Measurements from ENCODE around the gene BMP10.

BMP10 gene

DNA sequence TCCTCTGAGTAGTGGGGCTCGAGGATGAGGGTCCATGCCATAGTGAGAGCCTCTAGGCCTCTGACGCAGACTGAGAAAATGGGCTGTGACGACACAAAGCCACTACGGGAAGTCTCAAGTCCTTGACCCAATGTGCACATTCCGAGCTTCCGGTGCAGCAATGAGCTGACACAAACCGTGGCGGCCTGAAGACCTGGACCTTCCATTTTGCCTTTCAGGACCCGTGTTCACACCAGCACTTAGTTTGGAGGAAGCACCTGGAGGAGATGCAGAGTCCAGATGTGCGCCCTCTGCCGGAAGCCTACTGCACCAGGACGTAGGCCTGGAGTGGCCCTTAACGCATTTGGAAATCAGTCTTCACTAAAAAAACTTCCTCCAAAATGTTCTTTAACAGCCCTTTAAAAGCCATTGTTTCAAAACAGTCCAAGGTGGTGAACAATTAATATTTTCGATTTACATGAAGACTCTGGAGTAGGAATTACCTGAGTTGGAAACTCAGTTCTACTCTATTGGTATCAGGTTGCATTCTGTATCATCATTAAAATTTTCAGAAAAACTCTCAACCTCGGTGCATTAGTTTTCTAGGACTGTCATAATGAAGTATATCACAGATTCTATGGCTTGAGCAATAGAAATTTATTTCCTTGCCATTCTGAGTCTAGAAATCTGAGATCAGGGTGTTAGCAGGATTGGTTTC lies 33.9 kb downstream of the BMP10 start:
- no peaks in the 10 kb centered on the region for H3K79me1 ChIP-seq (ENCODE audit: low read depth, low read length)
- no peak overlapping the region for H4K91ac ChIP-seq (ENCODE audit: low read depth, low read length, poor library complexity)
- no peak overlapping the region for H2BK5ac ChIP-seq (ENCODE audit: low read length)
- no peak overlapping the region for H3K4ac ChIP-seq (ENCODE audit: low read length)
- no peak overlapping the region for H2AFZ ChIP-seq (ENCODE audit: low read length)
- H3K27ac ChIP-seq (replicated peaks; ENCODE audit: low read length): no peak overlapping the region
- H3K18ac ChIP-seq (ENCODE audit: low read length): no peak overlapping the region
- H3K23ac ChIP-seq (ENCODE audit: low read depth, low read length, poor library complexity): peak overlapping the region; percentile 32
- WGBS, 2 donors (ENCODE audit: extremely low coverage in 2 of 2, insufficient read length in 2 of 2, insufficient replicate concordance in 1 of 2): no CpG with 5 or more reads among the region's 15 CpGs
- H3K27me3 ChIP-seq (ENCODE audit: control insufficient read depth in 3 of 3, insufficient read depth in 3 of 3, low read depth in 1 of 3, low read length in 3 of 3): no peaks in the 10 kb centered on the region
- peaks cover 0 to 1% of the 10 kb centered on the region in 2 donors for H3K9me3 ChIP-seq (replicated peaks in 1 of 2; ENCODE audit: control insufficient read depth in 2 of 2, insufficient read depth in 1 of 2, low read depth in 1 of 2, low read length in 2 of 2)
- no peak overlapping the region for H3K9ac ChIP-seq (ENCODE audit: low read depth, low read length, poor library complexity)
- H3K4me1 ChIP-seq (ENCODE audit: control insufficient read depth in 2 of 2, insufficient read depth in 1 of 2, low read depth in 1 of 2, low read length in 2 of 2): no peaks in the 10 kb centered on the region
- H2AK5ac ChIP-seq (ENCODE audit: low read depth, low read length): no peak overlapping the region
- H3K14ac ChIP-seq (ENCODE audit: low read length): no peak overlapping the region
- no peak overlapping the region for H3K4me2 ChIP-seq (ENCODE audit: insufficient read depth, low read length, poor library complexity, severe bottlenecking)
- DNase-seq (ENCODE audit: low spot score): peak; percentile 47
- no peak overlapping the region for H2BK120ac ChIP-seq (ENCODE audit: low read depth, low read length)
- H3K36me3 ChIP-seq (replicated peaks in 1 of 2; ENCODE audit: control insufficient read depth in 2 of 2, insufficient read depth in 2 of 2, low read length in 2 of 2): no peaks in the 10 kb centered on the region
- no peak overlapping the region for H2BK15ac ChIP-seq (ENCODE audit: low read length)
- H4K8ac ChIP-seq (ENCODE audit: low read depth, low read length): no peak overlapping the region
- no peak overlapping the region for H3K4me3 ChIP-seq (ENCODE audit: low read length in 2 of 2)
- H2BK12ac ChIP-seq (ENCODE audit: low read length): no peak overlapping the region

DNA sequence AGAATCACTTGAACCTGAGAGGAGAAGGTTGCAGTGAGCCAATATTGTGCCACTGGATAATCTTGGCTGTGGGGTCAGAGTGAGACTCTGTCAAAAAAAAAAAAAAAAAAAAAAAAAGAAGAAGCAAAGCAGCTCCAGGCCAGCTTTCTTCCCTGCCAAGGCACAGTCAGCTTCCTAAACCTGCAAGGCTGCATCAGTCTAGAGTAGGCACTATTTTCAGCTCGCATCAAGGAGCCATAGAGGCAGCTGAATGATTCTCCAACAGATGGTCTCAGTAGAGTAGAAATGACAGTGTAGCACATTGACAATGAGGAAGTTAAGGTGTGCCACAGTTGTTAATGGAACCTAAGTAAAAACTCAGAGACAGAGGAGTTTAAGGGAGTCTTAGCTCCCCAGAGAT lies 35.6 kb downstream of the BMP10 start:
- Histone ChIP-seq H2AK5ac (ENCODE audit: low read depth, low read length) (no peak overlapping the region), H3K18ac (ENCODE audit: low read length) (no peak overlapping the region), H2BK120ac (ENCODE audit: low read depth, low read length) (no peak overlapping the region), H3K27me3 (ENCODE audit: control insufficient read depth in 3 of 3, insufficient read depth in 3 of 3, low read depth in 1 of 3, low read length in 3 of 3) (no peaks in the 10 kb centered on the region), H3K4me1 (ENCODE audit: control insufficient read depth in 2 of 2, insufficient read depth in 1 of 2, low read depth in 1 of 2, low read length in 2 of 2) (no peaks in the 10 kb centered on the region), H4K91ac (ENCODE audit: low read depth, low read length, poor library complexity) (no peak overlapping the region), H3K4ac (ENCODE audit: low read length) (no peak overlapping the region), H3K9ac (ENCODE audit: low read depth, low read length, poor library complexity) (no peak overlapping the region), H3K4me2 (ENCODE audit: insufficient read depth, low read length, poor library complexity, severe bottlenecking) (no peak overlapping the region), H3K9me3 (replicated peaks in 1 of 2; ENCODE audit: control insufficient read depth in 2 of 2, insufficient read depth in 1 of 2, low read depth in 1 of 2, low read length in 2 of 2) (peaks cover 0 to 1% of the 10 kb centered on the region in 2 donors), H3K4me3 (ENCODE audit: low read length in 2 of 2) (no peak overlapping the region), H2BK12ac (ENCODE audit: low read length) (no peak overlapping the region), H3K23ac (ENCODE audit: low read depth, low read length, poor library complexity) (no peak overlapping the region), H3K14ac (ENCODE audit: low read length) (no peak overlapping the region), H3K79me1 (ENCODE audit: low read depth, low read length) (no peaks in the 10 kb centered on the region), H2AFZ (ENCODE audit: low read length) (no peak overlapping the region), H3K27ac (replicated peaks; ENCODE audit: low read length) (no peak overlapping the region), H2BK5ac (ENCODE audit: low read length) (no peak overlapping the region), H4K8ac (ENCODE audit: low read depth, low read length) (no peak overlapping the region), H2BK15ac (ENCODE audit: low read length) (no peak overlapping the region), H3K36me3 (replicated peaks in 1 of 2; ENCODE audit: control insufficient read depth in 2 of 2, insufficient read depth in 2 of 2, low read length in 2 of 2) (no peaks in the 10 kb centered on the region)
- WGBS, 2 donors (ENCODE audit: extremely low coverage in 2 of 2, insufficient read length in 2 of 2, insufficient replicate concordance in 1 of 2): no CpG with 5 or more reads among the region's 1 CpG
- no peak for DNase-seq (ENCODE audit: low spot score)

DNA sequence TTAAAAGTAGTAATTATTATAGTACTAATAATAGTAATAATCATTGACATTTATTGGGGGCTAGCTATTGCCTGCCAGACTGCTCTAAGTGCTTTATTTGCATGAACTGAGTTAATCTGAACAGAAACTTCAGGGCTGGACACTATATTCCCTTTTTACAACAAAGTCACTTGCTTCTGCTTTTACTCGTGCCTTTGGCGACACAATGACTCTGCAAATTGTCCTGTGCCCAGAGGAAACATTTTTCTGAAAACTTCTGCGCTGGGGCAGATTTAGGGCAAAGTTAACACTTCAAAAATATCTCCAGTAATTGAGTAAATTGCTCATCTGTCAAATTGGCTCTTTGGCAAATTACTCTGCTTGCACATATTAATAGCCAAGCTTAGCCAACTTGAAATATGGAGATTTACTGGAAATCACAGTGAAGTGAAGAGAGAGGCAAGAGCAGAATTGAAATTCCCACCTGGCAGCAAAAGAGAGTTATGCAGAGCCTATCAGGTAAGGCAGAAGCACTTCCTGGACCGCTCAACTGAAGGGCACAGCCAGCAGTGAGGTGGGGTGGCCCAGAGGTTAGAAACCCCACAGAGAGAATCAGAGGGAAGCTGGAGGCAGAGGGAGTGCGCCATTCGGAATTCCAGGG lies 36.3 kb downstream of the BMP10 start:
- no peak for DNase-seq (ENCODE audit: low spot score)
- peaks cover 0 to 1% of the 10 kb centered on the region in 2 donors for H3K9me3 ChIP-seq (replicated peaks in 1 of 2; ENCODE audit: control insufficient read depth in 2 of 2, insufficient read depth in 1 of 2, low read depth in 1 of 2, low read length in 2 of 2)
- H3K4me2 ChIP-seq (ENCODE audit: insufficient read depth, low read length, poor library complexity, severe bottlenecking): no peak overlapping the region
- no peak overlapping the region for H3K23ac ChIP-seq (ENCODE audit: low read depth, low read length, poor library complexity)
- no peaks in the 10 kb centered on the region for H3K4me1 ChIP-seq (ENCODE audit: control insufficient read depth in 2 of 2, insufficient read depth in 1 of 2, low read depth in 1 of 2, low read length in 2 of 2)
- H4K91ac ChIP-seq (ENCODE audit: low read depth, low read length, poor library complexity): no peak overlapping the region
- H2BK5ac ChIP-seq (ENCODE audit: low read length): no peak overlapping the region
- H3K18ac ChIP-seq (ENCODE audit: low read length): no peak overlapping the region
- H3K4ac ChIP-seq (ENCODE audit: low read length): no peak overlapping the region
- H2AK5ac ChIP-seq (ENCODE audit: low read depth, low read length): no peak overlapping the region
- H3K27me3 ChIP-seq (ENCODE audit: control insufficient read depth in 3 of 3, insufficient read depth in 3 of 3, low read depth in 1 of 3, low read length in 3 of 3): no peaks in the 10 kb centered on the region
- H3K79me1 ChIP-seq (ENCODE audit: low read depth, low read length): no peaks in the 10 kb centered on the region
- WGBS, 2 donors (ENCODE audit: extremely low coverage in 2 of 2, insufficient read length in 2 of 2, insufficient replicate concordance in 1 of 2): no CpG with 5 or more reads among the region's 6 CpGs
- no peak overlapping the region for H2BK12ac ChIP-seq (ENCODE audit: low read length)
- no peak overlapping the region for H3K9ac ChIP-seq (ENCODE audit: low read depth, low read length, poor library complexity)
- H3K27ac ChIP-seq (replicated peaks; ENCODE audit: low read length): no peak overlapping the region
- H3K14ac ChIP-seq (ENCODE audit: low read length): no peak overlapping the region
- H2BK120ac ChIP-seq (ENCODE audit: low read depth, low read length): no peak overlapping the region
- no peak overlapping the region for H4K8ac ChIP-seq (ENCODE audit: low read depth, low read length)
- no peak overlapping the region for H2BK15ac ChIP-seq (ENCODE audit: low read length)
- H3K4me3 ChIP-seq (ENCODE audit: low read length in 2 of 2): no peak overlapping the region
- H3K36me3 ChIP-seq (replicated peaks in 1 of 2; ENCODE audit: control insufficient read depth in 2 of 2, insufficient read depth in 2 of 2, low read length in 2 of 2): no peaks in the 10 kb centered on the region
- H2AFZ ChIP-seq (ENCODE audit: low read length): no peak overlapping the region

DNA sequence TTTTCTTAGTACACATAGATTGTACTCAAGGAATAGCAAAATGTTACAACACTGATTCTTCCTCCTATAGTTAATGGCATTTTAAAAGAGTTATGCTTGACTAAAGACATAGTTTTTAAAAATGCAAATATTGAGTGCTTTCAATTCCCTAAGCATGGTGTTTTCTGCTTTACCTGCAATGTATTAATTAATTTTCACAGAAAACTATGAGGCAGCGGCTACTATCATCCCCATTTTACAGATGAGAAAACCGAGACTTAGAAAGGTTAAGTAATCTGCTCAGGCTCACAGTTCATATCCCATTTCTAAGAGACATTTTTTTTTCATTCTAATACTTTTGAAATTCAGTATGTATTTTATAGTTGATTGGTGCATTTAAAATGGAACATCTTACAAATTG lies 38.0 kb downstream of the BMP10 start:
- H3K4me3 ChIP-seq (ENCODE audit: low read length in 2 of 2): no peak overlapping the region
- no CpG with 5 or more reads among the region's 2 CpGs for WGBS, 2 donors (ENCODE audit: extremely low coverage in 2 of 2, insufficient read length in 2 of 2, insufficient replicate concordance in 1 of 2)
- no peak overlapping the region for H2BK120ac ChIP-seq (ENCODE audit: low read depth, low read length)
- no peak overlapping the region for H3K18ac ChIP-seq (ENCODE audit: low read length)
- H2BK15ac ChIP-seq (ENCODE audit: low read length): no peak overlapping the region
- H3K9ac ChIP-seq (ENCODE audit: low read depth, low read length, poor library complexity): no peak overlapping the region
- H3K27ac ChIP-seq (replicated peaks; ENCODE audit: low read length): no peak overlapping the region
- no peak overlapping the region for H2AFZ ChIP-seq (ENCODE audit: low read length)
- H4K8ac ChIP-seq (ENCODE audit: low read depth, low read length): no peak overlapping the region
- H4K91ac ChIP-seq (ENCODE audit: low read depth, low read length, poor library complexity): no peak overlapping the region
- DNase-seq (ENCODE audit: low spot score): no peak
- H3K36me3 ChIP-seq (replicated peaks in 1 of 2; ENCODE audit: control insufficient read depth in 2 of 2, insufficient read depth in 2 of 2, low read length in 2 of 2): no peaks in the 10 kb centered on the region
- H3K79me1 ChIP-seq (ENCODE audit: low read depth, low read length): no peaks in the 10 kb centered on the region
- no peak overlapping the region for H2BK12ac ChIP-seq (ENCODE audit: low read length)
- H3K4me2 ChIP-seq (ENCODE audit: insufficient read depth, low read length, poor library complexity, severe bottlenecking): no peak overlapping the region
- H3K4ac ChIP-seq (ENCODE audit: low read length): no peak overlapping the region
- no peak overlapping the region for H3K23ac ChIP-seq (ENCODE audit: low read depth, low read length, poor library complexity)
- no peak overlapping the region for H2AK5ac ChIP-seq (ENCODE audit: low read depth, low read length)
- H3K4me1 ChIP-seq (ENCODE audit: control insufficient read depth in 2 of 2, insufficient read depth in 1 of 2, low read depth in 1 of 2, low read length in 2 of 2): no peaks in the 10 kb centered on the region
- H2BK5ac ChIP-seq (ENCODE audit: low read length): no peak overlapping the region
- H3K27me3 ChIP-seq (ENCODE audit: control insufficient read depth in 3 of 3, insufficient read depth in 3 of 3, low read depth in 1 of 3, low read length in 3 of 3): no peaks in the 10 kb centered on the region
- no peaks in the 10 kb centered on the region for H3K9me3 ChIP-seq (replicated peaks in 1 of 2; ENCODE audit: control insufficient read depth in 2 of 2, insufficient read depth in 1 of 2, low read depth in 1 of 2, low read length in 2 of 2)
- no peak overlapping the region for H3K14ac ChIP-seq (ENCODE audit: low read length)
